Fibroblast of villous mesenchyme (primary cell): Measurements from ENCODE around the gene MARK3. TPM values are rescaled to one million over a fixed set of nuclear protein-coding genes. Genes with fewer than 3 reads are reported as not detected.
A peak's percentile ranks its signal among the peaks of the same experiment; 100 is the strongest.

Experiments
- DNase-seq: peaks from one replicate; pipeline ENCODE4 v3.0.0-alpha.2; 2010; ENCODE audit warnings: low read depth
- H3K4me3 ChIP-seq: 2 replicates; pipeline ENCODE4 v1.5.1; 2011; ENCODE audit warnings: low read depth, mild to moderate bottlenecking, low read length
- total RNA-seq: library from RNA; depleted of rRNA; stranded (reverse); fragments of >200 nt; gene quantifications from 2 replicates; pipeline ENCODE4 v1.2.3, GENCODE V29; 2012
- TF ChIP-seq, protein P1 (sequence below): IDR thresholded peaks from 2 replicates; pipeline ENCODE4 v1.5.1; 2012; ENCODE audit warnings: low read depth, mild to moderate bottlenecking, low read length; ENCODE audit not compliant: insufficient read depth

MARK3 gene
- total RNA-seq, 1 donor, result 108 TPM

- TF ChIP-seq, protein P1, sequence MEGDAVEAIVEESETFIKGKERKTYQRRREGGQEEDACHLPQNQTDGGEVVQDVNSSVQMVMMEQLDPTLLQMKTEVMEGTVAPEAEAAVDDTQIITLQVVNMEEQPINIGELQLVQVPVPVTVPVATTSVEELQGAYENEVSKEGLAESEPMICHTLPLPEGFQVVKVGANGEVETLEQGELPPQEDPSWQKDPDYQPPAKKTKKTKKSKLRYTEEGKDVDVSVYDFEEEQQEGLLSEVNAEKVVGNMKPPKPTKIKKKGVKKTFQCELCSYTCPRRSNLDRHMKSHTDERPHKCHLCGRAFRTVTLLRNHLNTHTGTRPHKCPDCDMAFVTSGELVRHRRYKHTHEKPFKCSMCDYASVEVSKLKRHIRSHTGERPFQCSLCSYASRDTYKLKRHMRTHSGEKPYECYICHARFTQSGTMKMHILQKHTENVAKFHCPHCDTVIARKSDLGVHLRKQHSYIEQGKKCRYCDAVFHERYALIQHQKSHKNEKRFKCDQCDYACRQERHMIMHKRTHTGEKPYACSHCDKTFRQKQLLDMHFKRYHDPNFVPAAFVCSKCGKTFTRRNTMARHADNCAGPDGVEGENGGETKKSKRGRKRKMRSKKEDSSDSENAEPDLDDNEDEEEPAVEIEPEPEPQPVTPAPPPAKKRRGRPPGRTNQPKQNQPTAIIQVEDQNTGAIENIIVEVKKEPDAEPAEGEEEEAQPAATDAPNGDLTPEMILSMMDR, result no peak
- no peak for DNase-seq
- H3K4me3 ChIP-seq, result no peak overlapping the region
Observed at GRCh38 chr14:103535891-103536565, 150.8 kb downstream of the MARK3 start.

GRCh38 chr14:103536693-103537092 lies 151.5 kb downstream of the MARK3 start:
- TF ChIP-seq, protein P1, result no peak
- H3K4me3 ChIP-seq, result no peak overlapping the region
- DNase-seq, result no peak

- TF ChIP-seq, protein P1, result no peak
- H3K4me3 ChIP-seq, result no peak overlapping the region
- peak; percentile 29 for DNase-seq
Observed at GRCh38 chr14:103537175-103537990, 152.2 kb downstream of the MARK3 start.

DNA sequence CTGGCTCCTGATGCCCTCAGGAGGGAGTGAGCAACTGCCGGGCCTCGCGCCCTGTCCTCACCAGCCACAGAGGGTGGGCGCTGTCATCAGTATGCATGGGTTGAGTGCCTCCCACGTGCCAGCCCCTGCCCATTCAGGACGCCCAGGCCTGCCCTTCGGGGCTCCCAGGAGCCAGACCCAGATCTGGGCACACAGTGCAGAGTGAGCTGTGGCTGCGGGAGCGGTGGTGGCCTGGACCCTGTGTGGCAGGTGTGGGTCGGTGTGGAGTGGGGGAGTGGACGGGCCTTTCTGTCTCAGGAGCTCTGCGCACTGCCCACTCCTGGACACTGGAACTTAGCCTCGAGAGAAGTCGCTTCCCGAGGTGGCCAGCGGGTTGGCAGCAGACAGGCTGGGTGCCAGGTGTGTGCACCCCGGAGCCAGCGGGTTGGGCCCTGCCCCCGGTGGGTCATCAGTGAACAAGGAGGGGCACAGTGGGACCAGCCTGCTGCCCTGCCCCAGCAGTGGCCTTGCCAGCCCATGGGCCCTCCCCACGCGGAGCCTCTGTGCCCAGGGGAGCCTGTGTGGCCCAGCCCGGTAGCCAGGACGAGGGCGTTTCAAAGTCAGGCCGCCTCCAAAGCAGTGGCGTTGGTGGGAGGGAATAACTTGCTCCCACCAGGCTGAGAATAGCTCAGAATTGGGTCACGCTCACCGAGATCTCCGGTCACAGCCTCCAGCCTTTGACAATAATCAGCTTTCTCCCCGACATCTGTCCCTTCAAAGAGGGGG lies 153.3 kb downstream of the MARK3 start:
- H3K4me3 ChIP-seq, result no peak overlapping the region
- TF ChIP-seq, protein P1, result no peak
- DNase-seq, result no peak

DNA sequence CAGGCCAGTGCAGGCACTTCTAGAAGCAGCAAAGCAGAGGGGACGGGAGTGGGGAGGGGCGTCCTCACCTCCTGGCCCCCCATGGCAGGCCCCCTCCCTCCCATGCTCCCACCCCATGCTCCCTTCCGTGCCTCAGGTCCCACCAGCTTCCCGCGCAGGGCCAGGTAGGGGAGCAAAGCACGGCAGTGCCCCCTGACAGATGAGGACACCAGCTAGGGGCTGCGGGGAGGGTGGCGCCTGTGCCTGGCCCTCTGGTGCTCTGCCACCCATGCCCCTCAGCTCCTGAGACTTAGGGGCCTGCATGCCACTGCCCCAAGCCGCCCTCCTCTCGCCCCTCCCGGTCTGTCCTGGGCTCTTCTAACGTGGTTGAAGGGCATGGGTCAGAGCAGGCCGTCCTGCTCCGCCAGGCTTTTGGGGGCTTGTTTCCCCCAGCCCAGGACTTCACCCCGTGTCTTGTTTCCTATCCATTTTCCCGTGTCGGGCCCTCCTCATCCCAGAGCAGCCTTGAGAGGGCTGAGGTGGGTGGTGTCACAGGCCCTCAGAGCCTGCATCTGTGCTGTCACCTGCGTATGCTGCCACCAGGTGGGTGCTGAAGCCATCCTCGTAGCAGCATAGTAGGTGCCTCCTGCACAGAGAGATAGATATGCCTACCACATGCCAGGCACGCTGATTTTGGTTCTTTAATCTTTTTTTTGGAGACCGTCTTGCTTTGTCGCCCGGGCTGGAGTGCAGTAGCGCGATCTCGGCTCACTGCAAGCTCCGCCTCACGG lies 154.0 kb downstream of the MARK3 start:
- no peak overlapping the region for H3K4me3 ChIP-seq
- TF ChIP-seq, protein P1, result no peak
- no peak for DNase-seq

- no peak overlapping the region for H3K4me3 ChIP-seq
- no peak for DNase-seq
- TF ChIP-seq, protein P1, result no peak
Observed at GRCh38 chr14:103540821-103541708, 155.8 kb downstream of the MARK3 start.
